ENCODE results near the gene SIPA1L3.
"Not testable (repeated sequence)": the region's sequence is repeated elsewhere in the genome, so short reads cannot be mapped to it uniquely, and the experiment has no call there.

Gene SIPA1L3, protein sequence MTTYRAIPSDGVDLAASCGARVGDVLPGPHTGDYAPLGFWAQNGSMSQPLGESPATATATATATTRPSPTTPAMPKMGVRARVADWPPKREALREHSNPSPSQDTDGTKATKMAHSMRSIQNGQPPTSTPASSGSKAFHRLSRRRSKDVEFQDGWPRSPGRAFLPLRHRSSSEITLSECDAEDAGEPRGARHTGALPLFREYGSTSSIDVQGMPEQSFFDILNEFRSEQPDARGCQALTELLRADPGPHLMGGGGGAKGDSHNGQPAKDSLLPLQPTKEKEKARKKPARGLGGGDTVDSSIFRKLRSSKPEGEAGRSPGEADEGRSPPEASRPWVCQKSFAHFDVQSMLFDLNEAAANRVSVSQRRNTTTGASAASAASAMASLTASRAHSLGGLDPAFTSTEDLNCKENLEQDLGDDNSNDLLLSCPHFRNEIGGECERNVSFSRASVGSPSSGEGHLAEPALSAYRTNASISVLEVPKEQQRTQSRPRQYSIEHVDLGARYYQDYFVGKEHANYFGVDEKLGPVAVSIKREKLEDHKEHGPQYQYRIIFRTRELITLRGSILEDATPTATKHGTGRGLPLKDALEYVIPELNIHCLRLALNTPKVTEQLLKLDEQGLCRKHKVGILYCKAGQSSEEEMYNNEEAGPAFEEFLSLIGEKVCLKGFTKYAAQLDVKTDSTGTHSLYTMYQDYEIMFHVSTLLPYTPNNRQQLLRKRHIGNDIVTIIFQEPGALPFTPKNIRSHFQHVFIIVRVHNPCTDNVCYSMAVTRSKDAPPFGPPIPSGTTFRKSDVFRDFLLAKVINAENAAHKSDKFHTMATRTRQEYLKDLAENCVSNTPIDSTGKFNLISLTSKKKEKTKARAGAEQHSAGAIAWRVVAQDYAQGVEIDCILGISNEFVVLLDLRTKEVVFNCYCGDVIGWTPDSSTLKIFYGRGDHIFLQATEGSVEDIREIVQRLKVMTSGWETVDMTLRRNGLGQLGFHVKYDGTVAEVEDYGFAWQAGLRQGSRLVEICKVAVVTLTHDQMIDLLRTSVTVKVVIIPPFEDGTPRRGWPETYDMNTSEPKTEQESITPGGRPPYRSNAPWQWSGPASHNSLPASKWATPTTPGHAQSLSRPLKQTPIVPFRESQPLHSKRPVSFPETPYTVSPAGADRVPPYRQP (N-terminal part only)

GRCh38 chr19:37906869-37907734 is at the start of gene SIPA1L3:
TSS of gene SIPA1L3 (plus strand) at chr19:37907208. CDS start at chr19:38081566, 174,358 bp downstream.
- DNase-seq = peak; percentile 93 to 95

DNA sequence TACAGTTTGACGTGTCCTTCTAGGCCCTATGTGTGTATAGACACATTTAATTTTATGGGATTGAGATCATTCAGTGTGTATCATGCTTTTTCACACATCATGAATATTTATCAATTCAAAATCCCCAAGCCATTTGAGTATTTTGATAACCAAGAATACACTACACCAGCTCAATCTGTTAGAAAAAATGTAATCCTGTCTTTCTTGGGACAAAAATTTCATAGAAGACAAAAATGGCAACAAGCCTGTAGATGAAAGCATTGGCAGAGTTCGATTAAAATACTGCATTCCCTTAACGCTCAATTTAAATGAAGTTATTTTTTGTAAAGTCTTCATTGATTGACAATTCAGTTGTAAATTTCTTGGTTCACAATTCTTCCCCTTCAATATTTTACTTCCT is 42.5 kb upstream of the SIPA1L3 start:
- no peak for DNase-seq

DNA sequence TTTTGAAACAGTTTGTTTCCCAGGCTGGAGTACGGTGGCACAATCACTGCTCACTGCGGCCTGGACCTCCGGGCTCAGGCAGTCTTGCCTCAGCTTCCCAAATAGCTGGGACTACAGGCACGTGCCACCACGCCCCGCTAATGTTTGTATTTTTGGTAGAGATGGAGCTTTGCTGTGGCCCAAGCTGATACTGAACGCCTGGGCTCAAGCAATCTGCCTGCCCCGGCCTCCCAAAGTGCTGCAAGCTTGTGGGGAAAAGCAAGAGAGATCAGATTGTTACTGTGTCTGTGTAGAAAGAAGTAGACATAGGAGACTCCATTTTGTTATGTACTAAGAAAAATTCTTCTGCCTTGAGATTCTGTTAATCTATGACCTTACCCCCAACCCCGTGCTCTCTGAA is 41.1 kb upstream of the SIPA1L3 start:
- not testable (repeated sequence) for DNase-seq

DNA sequence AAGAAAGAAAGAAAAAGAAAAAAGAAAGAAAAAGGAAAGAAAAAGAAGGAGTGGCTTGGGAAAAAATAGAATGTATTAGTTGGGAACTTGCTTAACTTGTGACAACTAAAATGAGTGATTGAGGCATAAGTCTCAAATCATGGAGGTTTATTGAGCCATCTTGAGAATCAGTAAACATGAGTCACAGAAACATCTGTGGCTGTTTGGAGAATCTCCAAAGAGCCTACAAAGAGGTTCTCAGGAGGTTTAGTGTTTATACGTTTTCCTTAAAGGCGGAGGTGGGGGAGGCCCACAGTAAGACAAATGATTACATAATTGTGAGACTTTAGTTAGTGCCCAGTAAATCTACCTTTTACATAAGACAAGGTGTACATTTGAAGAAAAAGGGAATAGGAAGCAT is 39.2 kb upstream of the SIPA1L3 start:
- DNase-seq = no peak

DNA sequence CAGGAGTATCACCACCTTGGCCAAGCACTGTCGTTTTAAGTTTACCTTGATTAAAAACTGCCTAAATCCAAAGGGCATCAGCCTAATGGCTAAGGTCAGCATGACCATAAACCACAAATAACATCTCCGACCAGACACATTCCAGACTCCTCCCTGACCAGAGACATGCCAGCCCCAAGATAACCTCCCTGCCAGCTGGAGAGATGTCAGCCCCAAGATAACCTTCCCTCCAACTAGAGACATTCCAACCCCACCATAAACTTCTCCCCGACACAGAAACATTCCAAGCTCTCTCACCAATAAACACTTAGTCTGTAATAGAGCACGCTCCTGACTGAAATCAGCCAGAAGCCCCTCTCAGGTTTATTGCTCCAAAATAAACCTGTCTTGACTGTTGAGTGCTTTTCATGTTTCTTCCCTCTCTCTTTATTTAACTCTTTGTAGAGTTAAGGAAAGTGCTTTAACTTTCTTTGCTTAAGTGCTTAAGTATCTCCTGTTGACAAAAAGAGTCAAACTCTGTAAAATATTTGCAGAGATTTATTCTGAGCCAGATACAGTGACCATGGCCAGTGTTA is 37.2 kb upstream of the SIPA1L3 start:
- no peak for DNase-seq

GRCh38 chr19:37872383-37872782 is 34.6 kb upstream of the SIPA1L3 start:
- DNase-seq = no peak

- no peak for DNase-seq
Observed at GRCh38 chr19:37874784-37875183, 32.2 kb upstream of the SIPA1L3 start.

- DNase-seq = no peak
Observed at GRCh38 chr19:37876032-37876431, 31.0 kb upstream of the SIPA1L3 start.

- no peak for DNase-seq
Observed at GRCh38 chr19:37877147-37877546, 29.9 kb upstream of the SIPA1L3 start.

DNA sequence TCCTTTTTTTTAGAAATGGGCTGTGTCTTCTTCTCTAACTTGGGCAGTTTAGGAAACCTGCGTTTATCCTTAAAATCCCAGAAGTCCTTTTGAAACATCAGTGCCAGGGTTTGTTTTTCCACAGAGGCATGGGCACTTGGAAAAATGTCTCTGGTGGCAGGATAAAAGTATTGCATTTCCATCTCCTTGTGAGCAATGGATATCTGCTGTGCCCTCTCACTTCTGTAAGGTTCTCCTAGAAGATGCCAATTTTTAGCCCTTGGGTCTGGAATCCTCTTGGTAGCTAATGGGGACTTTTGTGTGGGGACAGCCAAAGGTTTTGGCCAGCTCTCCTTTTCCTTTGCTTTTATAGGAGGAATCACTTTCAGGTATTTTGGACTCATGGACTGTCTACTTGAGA is 21.6 kb upstream of the SIPA1L3 start:
- DNase-seq = no peak

DNA sequence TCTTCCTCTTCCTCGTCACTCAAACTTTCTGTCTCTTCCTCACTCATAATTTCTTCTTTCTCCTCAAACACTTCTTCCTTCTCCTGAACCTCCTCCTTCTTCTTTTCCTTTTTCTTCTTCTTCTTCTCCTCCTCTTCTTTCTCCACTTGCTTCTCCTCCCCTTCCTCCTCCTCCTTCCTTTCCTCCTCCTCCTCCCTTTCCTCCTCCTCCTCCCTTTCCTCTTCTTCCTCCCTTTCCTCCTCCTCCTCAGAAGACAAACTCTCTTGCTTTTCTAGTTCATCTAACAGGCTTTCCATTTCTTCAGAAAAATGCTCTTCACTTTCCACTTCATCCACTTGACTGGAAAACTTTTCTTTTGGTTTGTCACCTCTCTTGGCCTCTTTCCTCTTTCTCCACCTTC is 20.4 kb upstream of the SIPA1L3 start:
- DNase-seq = no peak

GRCh38 chr19:37893845-37894575 is 13.0 kb upstream of the SIPA1L3 start:
- DNase-seq = no peak

GRCh38 chr19:37896180-37896579 is 10.8 kb upstream of the SIPA1L3 start:
- DNase-seq = no peak

GRCh38 chr19:37899453-37899852 is 7.6 kb upstream of the SIPA1L3 start:
- DNase-seq = no peak

- DNase-seq = no peak
Observed at GRCh38 chr19:37899966-37900365, 7.0 kb upstream of the SIPA1L3 start.

- DNase-seq = peak; percentile 86 to 87
Observed at GRCh38 chr19:37902668-37903067, 4.3 kb upstream of the SIPA1L3 start.

DNA sequence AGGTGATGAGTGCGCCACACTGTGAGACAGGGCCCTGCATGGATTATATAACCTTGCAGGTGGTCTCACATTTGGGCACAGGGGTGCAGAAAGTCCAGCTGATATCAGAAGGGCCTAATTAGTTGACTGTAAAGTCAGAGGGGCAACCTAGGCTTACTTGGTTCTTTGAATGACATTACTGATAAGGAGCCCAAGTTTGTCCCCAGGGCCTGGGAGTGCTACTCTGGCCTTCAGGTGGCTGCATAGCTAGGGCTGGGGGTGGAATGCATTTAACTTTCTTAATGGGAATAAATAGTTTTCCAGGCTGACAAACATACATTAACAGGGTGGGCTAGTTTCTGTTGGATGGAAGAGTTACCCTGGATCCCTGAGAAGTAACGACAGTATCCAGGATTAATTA is 3.9 kb upstream of the SIPA1L3 start:
- no peak for DNase-seq

GRCh38 chr19:37905946-37906868 is 801 bp upstream of the SIPA1L3 start, which contains the start of gene WDR87:
TSS of gene WDR87 (minus strand) at chr19:37906594. CDS start at chr19:37898239, 8,355 bp downstream.
- peak; percentile 48 to 61 for DNase-seq

- DNase-seq = no peak
Observed at GRCh38 chr19:37907735-37908455, 887 bp downstream of the SIPA1L3 start.
